Activated naive CD8-positive, alpha-beta T cell treated with anti-CD3 and anti-CD28 coated beads, Interleukin-2, amount 50 U/mL, for 24 hours (primary cell): ENCODE results near the gene P2RY14.

Source experiments
- ATAC-seq: fragments of 150-1000 bp; cut with Tn5 transposase; one replicate; pipeline ENCODE4 v1.10.0; 2021
- DNase-seq: peaks from one replicate; pipeline ENCODE4 v3.0.0; 2021
- H3K27ac Mint-ChIP-seq: one replicate; pipeline ENCODE4 v1.8.0; 2021; ENCODE audit warnings: mild to moderate bottlenecking, mixed read lengths
- H3K27me3 Mint-ChIP-seq: one replicate; pipeline ENCODE4 v1.8.0; 2021; ENCODE audit warnings: mixed read lengths
- H3K36me3 Mint-ChIP-seq: one replicate; pipeline ENCODE4 v1.8.0; 2021; ENCODE audit warnings: low read depth, mixed read lengths
- H3K4me1 Mint-ChIP-seq: one replicate; pipeline ENCODE4 v1.8.0; 2021; ENCODE audit warnings: mixed read lengths
- H3K4me3 Mint-ChIP-seq: one replicate; pipeline ENCODE4 v1.8.0; 2021; ENCODE audit warnings: mild to moderate bottlenecking, moderate library complexity, mixed read lengths
- H3K9me3 Mint-ChIP-seq: one replicate; pipeline ENCODE4 v1.8.0; 2021; ENCODE audit warnings: mixed read lengths

The P2RY14 gene

GRCh38 chr3:151278230-151278629 lies at the start of gene P2RY14:
Gene P2RY14, minus strand, starts transcription at chr3:151278542. Its CDS starts 64,226 bp downstream, at chr3:151214316.
- H3K4me3 Mint-ChIP-seq = no peak within 1 kb of the TSS
- H3K27ac Mint-ChIP-seq = peak within 1 kb of the TSS; percentile 69
- no peaks in the 10 kb centered on the region for H3K9me3 Mint-ChIP-seq
- no peaks in the 10 kb centered on the region for H3K27me3 Mint-ChIP-seq
- ATAC-seq = peak; percentile 51
- H3K4me1 Mint-ChIP-seq = peaks cover 60% of the 10 kb centered on the region
- no peak for DNase-seq
- no peaks in the 10 kb centered on the region for H3K36me3 Mint-ChIP-seq

- no peak for DNase-seq
- Mint-ChIP-seq H3K27me3 (peaks cover 2% of the 10 kb centered on the region), H3K27ac (no peak overlapping the region), H3K36me3 (no peaks in the 10 kb centered on the region), H3K4me3 (no peak overlapping the region), H3K9me3 (no peaks in the 10 kb centered on the region), H3K4me1 (peaks cover 16% of the 10 kb centered on the region)
- no peak for ATAC-seq
Measured at GRCh38 chr3:151327571-151328198, 49.3 kb upstream of the P2RY14 start.

- DNase-seq (no peak), ATAC-seq (no peak)
- Mint-ChIP-seq H3K27ac (no peak overlapping the region), H3K36me3 (no peaks in the 10 kb centered on the region), H3K27me3 (peaks cover 5% of the 10 kb centered on the region), H3K4me1 (peaks cover 24% of the 10 kb centered on the region), H3K4me3 (no peak overlapping the region), H3K9me3 (no peaks in the 10 kb centered on the region)
Measured at GRCh38 chr3:151322511-151322910, 44.2 kb upstream of the P2RY14 start.

GRCh38 chr3:151321526-151321925 lies 43.2 kb upstream of the P2RY14 start:
- no peak overlapping the region for H3K27ac Mint-ChIP-seq
- DNase-seq (no peak), ATAC-seq (no peak)
- H3K27me3 Mint-ChIP-seq = peaks cover 5% of the 10 kb centered on the region
- no peak overlapping the region for H3K4me3 Mint-ChIP-seq
- no peaks in the 10 kb centered on the region for H3K36me3 Mint-ChIP-seq
- no peaks in the 10 kb centered on the region for H3K9me3 Mint-ChIP-seq
- peaks cover 28% of the 10 kb centered on the region for H3K4me1 Mint-ChIP-seq

- H3K27ac Mint-ChIP-seq = no peak overlapping the region
- DNase-seq (no peak), ATAC-seq (no peak)
- no peak overlapping the region for H3K4me3 Mint-ChIP-seq
- no peaks in the 10 kb centered on the region for H3K36me3 Mint-ChIP-seq
- H3K9me3 Mint-ChIP-seq = no peaks in the 10 kb centered on the region
- H3K4me1 Mint-ChIP-seq = peaks cover 38% of the 10 kb centered on the region
- H3K27me3 Mint-ChIP-seq = peaks cover 6% of the 10 kb centered on the region
Measured at GRCh38 chr3:151320131-151320530, 41.8 kb upstream of the P2RY14 start.

GRCh38 chr3:151319628-151320027 lies 41.3 kb upstream of the P2RY14 start:
- H3K9me3 Mint-ChIP-seq = no peaks in the 10 kb centered on the region
- H3K27ac Mint-ChIP-seq = no peak overlapping the region
- H3K4me3 Mint-ChIP-seq = no peak overlapping the region
- H3K36me3 Mint-ChIP-seq = no peaks in the 10 kb centered on the region
- H3K27me3 Mint-ChIP-seq = peaks cover 9% of the 10 kb centered on the region
- peaks cover 38% of the 10 kb centered on the region for H3K4me1 Mint-ChIP-seq
- ATAC-seq (no peak), DNase-seq (no peak)

GRCh38 chr3:151318991-151319390 lies 40.6 kb upstream of the P2RY14 start:
- Mint-ChIP-seq H3K36me3 (no peaks in the 10 kb centered on the region), H3K4me1 (peaks cover 38% of the 10 kb centered on the region), H3K4me3 (no peak overlapping the region), H3K9me3 (no peaks in the 10 kb centered on the region), H3K27me3 (peaks cover 9% of the 10 kb centered on the region), H3K27ac (no peak overlapping the region)
- ATAC-seq = no peak
- DNase-seq = no peak

GRCh38 chr3:151318313-151318712 lies 40.0 kb upstream of the P2RY14 start:
- Mint-ChIP-seq H3K27me3 (peaks cover 9% of the 10 kb centered on the region), H3K36me3 (no peaks in the 10 kb centered on the region), H3K9me3 (no peaks in the 10 kb centered on the region), H3K4me3 (no peak overlapping the region), H3K4me1 (peaks cover 34% of the 10 kb centered on the region), H3K27ac (no peak overlapping the region)
- DNase-seq (no peak), ATAC-seq (no peak)

GRCh38 chr3:151316267-151316991 lies 38.1 kb upstream of the P2RY14 start, which contains the start of gene GPR87:
Gene GPR87, minus strand, starts transcription at chr3:151316820. Its CDS starts 16,720 bp downstream, at chr3:151300100.
- peaks cover 29% of the 10 kb centered on the region for H3K4me1 Mint-ChIP-seq
- peaks cover 4% of the 10 kb centered on the region for H3K27me3 Mint-ChIP-seq
- H3K36me3 Mint-ChIP-seq = no peaks in the 10 kb centered on the region
- H3K27ac Mint-ChIP-seq = peak within 1 kb of the TSS; percentile 43
- peak within 1 kb of the TSS; percentile 41 for H3K4me3 Mint-ChIP-seq
- no peaks in the 10 kb centered on the region for H3K9me3 Mint-ChIP-seq
- ATAC-seq (peak; percentile 89), DNase-seq (no peak)

GRCh38 chr3:151315846-151316245 lies 37.5 kb upstream of the P2RY14 start:
- peaks cover 29% of the 10 kb centered on the region for H3K4me1 Mint-ChIP-seq
- DNase-seq (no peak), ATAC-seq (no peak)
- H3K36me3 Mint-ChIP-seq = no peaks in the 10 kb centered on the region
- no peaks in the 10 kb centered on the region for H3K9me3 Mint-ChIP-seq
- peak overlapping the region; percentile 43 for H3K27ac Mint-ChIP-seq
- H3K27me3 Mint-ChIP-seq = peaks cover 4% of the 10 kb centered on the region
- H3K4me3 Mint-ChIP-seq = peak overlapping the region; percentile 39

- DNase-seq = no peak
- H3K27ac Mint-ChIP-seq = no peak overlapping the region
Measured at GRCh38 chr3:151315136-151315535, 36.8 kb upstream of the P2RY14 start.

GRCh38 chr3:151314593-151314992 lies 36.3 kb upstream of the P2RY14 start:
- DNase-seq = no peak
- Mint-ChIP-seq H3K4me1 (peaks cover 20% of the 10 kb centered on the region), H3K4me3 (no peak overlapping the region), H3K27ac (no peak overlapping the region), H3K27me3 (peaks cover 4% of the 10 kb centered on the region), H3K9me3 (no peaks in the 10 kb centered on the region), H3K36me3 (no peaks in the 10 kb centered on the region)
- ATAC-seq = no peak

More at GRCh38 chr3:151315136-151315535, 36.8 kb upstream of the P2RY14 start:
- Mint-ChIP-seq H3K9me3 (no peaks in the 10 kb centered on the region), H3K4me1 (peaks cover 26% of the 10 kb centered on the region), H3K36me3 (no peaks in the 10 kb centered on the region), H3K27me3 (peaks cover 4% of the 10 kb centered on the region), H3K4me3 (no peak overlapping the region)
- ATAC-seq = no peak

- DNase-seq = no peak
- Mint-ChIP-seq H3K27ac (no peak overlapping the region), H3K4me1 (peaks cover 18% of the 10 kb centered on the region), H3K36me3 (no peaks in the 10 kb centered on the region), H3K9me3 (no peaks in the 10 kb centered on the region), H3K4me3 (no peak overlapping the region), H3K27me3 (peaks cover 4% of the 10 kb centered on the region)
- no peak for ATAC-seq
Measured at GRCh38 chr3:151314137-151314536, 35.8 kb upstream of the P2RY14 start.

GRCh38 chr3:151312972-151313371 lies 34.6 kb upstream of the P2RY14 start:
- H3K27ac Mint-ChIP-seq = no peak overlapping the region
- H3K4me3 Mint-ChIP-seq = no peak overlapping the region
- H3K4me1 Mint-ChIP-seq = peaks cover 22% of the 10 kb centered on the region
- peaks cover 4% of the 10 kb centered on the region for H3K27me3 Mint-ChIP-seq
- H3K36me3 Mint-ChIP-seq = no peaks in the 10 kb centered on the region
- no peaks in the 10 kb centered on the region for H3K9me3 Mint-ChIP-seq
- DNase-seq = no peak
- ATAC-seq = no peak

GRCh38 chr3:151309566-151309965 lies 31.2 kb upstream of the P2RY14 start:
- H3K4me1 Mint-ChIP-seq = peaks cover 42% of the 10 kb centered on the region
- DNase-seq (no peak), ATAC-seq (no peak)
- no peak overlapping the region for H3K27ac Mint-ChIP-seq
- no peaks in the 10 kb centered on the region for H3K36me3 Mint-ChIP-seq
- no peak overlapping the region for H3K4me3 Mint-ChIP-seq
- H3K9me3 Mint-ChIP-seq = no peaks in the 10 kb centered on the region
- no peaks in the 10 kb centered on the region for H3K27me3 Mint-ChIP-seq
